Keratinocyte (primary cell): ENCODE measurements around the gene S1PR2. TPM values are rescaled to one million over a fixed set of nuclear protein-coding genes. Genes with fewer than 3 reads are reported as not detected.

Experiments
- DNase-seq: peaks from one replicate; pipeline ENCODE4 v3.0.0-alpha.2; 2011; ENCODE audit warnings: low read depth, missing footprints, low spot score
- FAIRE-seq: peaks from 2 replicates; lab custom pipeline; 2011; peaks lifted over from hg19 to GRCh38; lab: Jason Lieb, UNC
- H2AFZ ChIP-seq: 2 replicates; pipeline ENCODE4 v1.6.0; 2012; ENCODE audit warnings: low read length, control low read depth, inconsistent platforms; ENCODE audit not compliant: control insufficient read depth
- H3K27ac ChIP-seq: 2 replicates; pipeline ENCODE4 v1.5.1; 2011; ENCODE audit warnings: low read length; ENCODE audit not compliant: control insufficient read depth, insufficient read depth
- H3K27me3 ChIP-seq: 3 replicates; pipeline ENCODE4 v1.6.0; 2011; ENCODE audit warnings: low read length; ENCODE audit not compliant: control insufficient read depth, insufficient read depth; ENCODE audit errors: extremely low read depth
- H3K36me3 ChIP-seq, 2 experiments: 2 replicates in 1 of 2; 3 replicates in 1 of 2; pipeline ENCODE4 v1.5.1; 2011; ENCODE audit warnings: low read length in 2 of 2, mild to moderate bottlenecking in 1 of 2; ENCODE audit not compliant: control insufficient read depth in 2 of 2, insufficient read depth in 2 of 2; ENCODE audit errors: extremely low read depth in 1 of 2
- H3K4me1 ChIP-seq: 3 replicates; pipeline ENCODE4 v1.5.1; 2011; ENCODE audit warnings: low read length; ENCODE audit not compliant: control insufficient read depth, insufficient read depth; ENCODE audit errors: extremely low read depth
- H3K4me2 ChIP-seq: 3 replicates; pipeline ENCODE4 v1.6.0; 2011; ENCODE audit warnings: low read depth, low read length; ENCODE audit not compliant: control insufficient read depth, insufficient read depth; ENCODE audit errors: extremely low read depth
- H3K4me3 ChIP-seq, 3 experiments: fragments of 200-600 bp in 1 of 3; sonication (generic) in 1 of 3; 2 replicates in 2 of 3; 3 replicates in 1 of 3; pipeline ENCODE4 v1.5.1; 2011 to 2016; ENCODE audit warnings: low read length in 3 of 3, mild to moderate bottlenecking in 3 of 3, control low read depth in 2 of 3, inconsistent platforms in 1 of 3, low read depth in 1 of 3, mixed read lengths in 1 of 3, mixed run types in 1 of 3, moderate library complexity in 1 of 3; ENCODE audit not compliant: control insufficient read depth in 2 of 3, insufficient read depth in 2 of 3; ENCODE audit errors: extremely low read depth in 1 of 3
- H3K79me2 ChIP-seq: 2 replicates; pipeline ENCODE4 v1.6.0; 2012; ENCODE audit warnings: low read length; ENCODE audit not compliant: control insufficient read depth, insufficient read depth
- H3K9ac ChIP-seq: 3 replicates; pipeline ENCODE4 v1.6.0; 2011; ENCODE audit warnings: low read length; ENCODE audit not compliant: control insufficient read depth, insufficient read depth; ENCODE audit errors: extremely low read depth
- H3K9me1 ChIP-seq: 3 replicates; pipeline ENCODE4 v1.6.0; 2011; ENCODE audit warnings: low read length; ENCODE audit not compliant: control insufficient read depth, insufficient read depth; ENCODE audit errors: extremely low read depth
- H3K9me3 ChIP-seq: 2 replicates; pipeline ENCODE4 v1.5.1; 2012; ENCODE audit warnings: low read depth, low read length; ENCODE audit not compliant: control insufficient read depth
- H4K20me1 ChIP-seq: 3 replicates; pipeline ENCODE4 v1.6.0; 2011; ENCODE audit warnings: low read length; ENCODE audit not compliant: control insufficient read depth, insufficient read depth; ENCODE audit errors: extremely low read depth
- CTCF ChIP-seq, 3 experiments: IDR thresholded peaks in 1 of 3; conservative IDR thresholded peaks in 1 of 3; optimal IDR thresholded peaks in 1 of 3; 2 replicates in 2 of 3; 3 replicates in 1 of 3; pipeline versions ENCODE3 to v1.5.1; 2011; ENCODE audit warnings: low read length in 3 of 3, mild to moderate bottlenecking in 3 of 3, moderate library complexity in 2 of 3, control low read depth in 1 of 3, inconsistent platforms in 1 of 3; ENCODE audit not compliant: insufficient read depth in 2 of 3; ENCODE audit errors: extremely low read depth in 1 of 3
- EZH2 ChIP-seq: IDR thresholded peaks from one replicate; pipeline ENCODE4 v1.6.1; 2012; ENCODE audit warnings: inconsistent platforms, mild to moderate bottlenecking, low read length, moderate library complexity
- dilution Hi-C: fragments of 300-500 bp; cut with MboI; formaldehyde crosslinking; loops from one replicate; pipeline ENCODE4 v1.7.0; 2020; ENCODE audit warnings: low sequenced_read_pairs; ENCODE audit not compliant: extremely low pct_ligation_motif_present
- polyA plus RNA-seq, 5 experiments: library from polyadenylated mRNA; depleted of rRNA in 3 of 5; stranded (reverse) in 3 of 5; stranded (forward) in 1 of 5; unstranded in 1 of 5; fragments of >200 nt; gene quantifications; 1 replicate in 1 of 5; 2 replicates in 3 of 5; 3 replicates in 1 of 5; pipeline versions ENCODE4 v1.2.1 to v1.2.3, GENCODE V29; 2011 to 2012; ENCODE audit warnings: missing spikeins in 2 of 5, low read depth in 1 of 5, low replicate concordance in 1 of 5

The S1PR2 gene
- polyA plus RNA-seq, 1 donor (not counting 4 experiments of a cell fraction or from before 2014, with no cell fraction given): 1.6 TPM

- TF ChIP-seq EZH2 (no peak), CTCF (optimal IDR thresholded peaks at IDR 0.05 in 1 of 3, IDR thresholded peaks at IDR 0.05 in 1 of 3, conservative IDR thresholded peaks at IDR 0.05 in 1 of 3; ENCODE audit: extremely low read depth in 1 of 3, insufficient read depth in 2 of 3, low read length in 3 of 3) (no peak)
- H3K27ac ChIP-seq: peak overlapping the region; percentile 56
- H3K9ac ChIP-seq: no peak overlapping the region
- dilution Hi-C loops: no loop called here
- no peaks in the 10 kb centered on the region for H3K36me3 ChIP-seq
- no peaks in the 10 kb centered on the region for H4K20me1 ChIP-seq
- no peaks in the 10 kb centered on the region for H3K9me3 ChIP-seq
- DNase-seq (no peak), FAIRE-seq (no peak)
- H3K4me2 ChIP-seq: peak overlapping the region; percentile 22
- H2AFZ ChIP-seq: no peak overlapping the region
- H3K9me1 ChIP-seq: no peaks in the 10 kb centered on the region
- H3K27me3 ChIP-seq: no peaks in the 10 kb centered on the region
- peak overlapping the region in 2 of 3 experiments; percentile 85 to 89 for H3K4me3 ChIP-seq
- no peaks in the 10 kb centered on the region for H3K79me2 ChIP-seq
- no peaks in the 10 kb centered on the region for H3K4me1 ChIP-seq
Observed at GRCh38 chr19:10231612-10232228, 589 bp upstream of the S1PR2 start.

DNA sequence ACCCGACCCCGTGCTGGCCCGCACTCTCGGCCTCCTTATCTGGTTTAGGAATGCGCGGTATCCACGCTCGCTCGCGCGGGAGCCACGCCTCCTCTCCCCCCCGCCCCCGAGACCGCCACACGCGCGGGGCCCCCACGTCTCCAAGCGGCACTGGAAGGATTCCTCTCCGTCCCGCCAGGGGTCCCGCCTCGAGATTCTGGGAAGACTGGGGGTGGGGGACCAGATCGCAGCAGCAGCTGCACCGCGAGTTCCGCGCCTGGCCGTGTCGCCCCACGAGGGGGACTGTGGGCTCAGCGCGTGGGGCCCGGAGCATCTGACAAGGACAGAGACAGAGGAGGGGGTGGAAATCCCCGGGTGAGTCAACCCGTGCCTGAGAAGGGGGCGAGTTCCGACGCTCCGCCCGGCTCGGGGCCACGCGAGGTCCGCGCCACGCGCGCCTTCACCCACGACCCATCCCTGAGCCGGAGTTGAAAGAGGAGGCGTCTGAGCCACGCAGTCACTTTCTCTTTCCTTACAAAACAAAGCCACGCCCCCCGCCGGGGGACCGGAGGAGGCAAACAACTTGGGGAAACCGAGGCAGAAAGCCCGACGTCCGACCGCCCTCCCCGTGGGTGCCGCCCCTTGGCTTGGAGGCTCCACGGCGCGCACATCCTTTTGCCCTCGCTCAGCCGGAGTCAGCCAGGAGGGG is 814 bp downstream of the S1PR2 start:
- no peaks in the 10 kb centered on the region for H3K9me3 ChIP-seq

More for the DNA sequence above, 814 bp downstream of the S1PR2 start:
- dilution Hi-C loops: no loop called here
- DNase-seq (no peak), FAIRE-seq (no peak)
- Histone ChIP-seq H3K4me3 (peak overlapping the region; percentile 75 to 89 (median 85)), H3K36me3 (no peaks in the 10 kb centered on the region), H4K20me1 (no peaks in the 10 kb centered on the region), H2AFZ (peak overlapping the region; percentile 84), H3K9me1 (no peaks in the 10 kb centered on the region), H3K4me1 (no peaks in the 10 kb centered on the region), H3K4me2 (peak overlapping the region; percentile 90), H3K27ac (peak overlapping the region; percentile 56), H3K27me3 (no peaks in the 10 kb centered on the region), H3K79me2 (no peaks in the 10 kb centered on the region), H3K9ac (peak overlapping the region; percentile 87)
- TF ChIP-seq CTCF (optimal IDR thresholded peaks at IDR 0.05 in 1 of 3, IDR thresholded peaks at IDR 0.05 in 1 of 3, conservative IDR thresholded peaks at IDR 0.05 in 1 of 3; ENCODE audit: extremely low read depth in 1 of 3, insufficient read depth in 2 of 3, low read length in 3 of 3): no peak
- TF ChIP-seq EZH2: no peak
